Myometrial cell (primary cell): Measurements from ENCODE around the gene GINS3. TPM values are rescaled to one million over a fixed set of nuclear protein-coding genes. Genes with fewer than 3 reads are reported as not detected.

ENCODE experiments used
- total RNA-seq: library from RNA; depleted of rRNA; stranded (reverse); fragments of >200 nt; gene quantifications from 2 replicates; pipeline ENCODE4 v1.2.3, GENCODE V29; 2015

GINS3 gene
- 2.1 and 4.9 TPM in 2 replicates for total RNA-seq

GRCh38 chr16:58392215-58393137, at the start of gene GINS3:
Gene GINS3 (plus strand): TSS chr16:58392471. CDS start chr16:58392602, 131 bp downstream.

Other genes starting within 250 kb of the GINS3 start
- gene CSNK2A2, start 194.4 kb upstream of the GINS3 start, total RNA-seq: 18.5 and 19.3 TPM in 2 replicates
- gene PRSS54, start 97.4 kb upstream of the GINS3 start, total RNA-seq: not detected in 2 replicates
- 16.7 and 21.3 TPM in 2 replicates for gene NDRG4, start 107.7 kb downstream of the GINS3 start, total RNA-seq
- 6.4 and 18.7 TPM in 2 replicates for gene SETD6, start 123.0 kb downstream of the GINS3 start, total RNA-seq
- gene CNOT1, start 237.4 kb downstream of the GINS3 start, total RNA-seq: 77.8 and 96.9 TPM in 2 replicates